A673 (cell line): ENCODE data around the gene UMAD1.

ENCODE experiments used
- CTCF ChIP-seq: fragments of 300-800, 200-600 bp; sonication (generic); conservative IDR thresholded peaks from 2 replicates; pipeline ENCODE4 v1.5.1; 2017; ENCODE audit warnings: low read depth, mild to moderate bottlenecking, antibody characterized with exemption, low read length, moderate library complexity, mixed read lengths
- EZH2 ChIP-seq: fragments of 200-600 bp; sonication (generic); IDR thresholded peaks from 2 replicates; pipeline ENCODE4 v1.6.1; 2017; ENCODE audit warnings: borderline replicate concordance, low read depth, mild to moderate bottlenecking, mixed read lengths, antibody characterized with exemption, low read length; ENCODE audit not compliant: poor library complexity, severe bottlenecking

GRCh38 chr7:7738177-7738576 is 97.6 kb downstream of the UMAD1 start:
- TF ChIP-seq CTCF (no peak), EZH2 (no peak)
